ENCODE measurements around the gene PFKFB4.

DNA sequence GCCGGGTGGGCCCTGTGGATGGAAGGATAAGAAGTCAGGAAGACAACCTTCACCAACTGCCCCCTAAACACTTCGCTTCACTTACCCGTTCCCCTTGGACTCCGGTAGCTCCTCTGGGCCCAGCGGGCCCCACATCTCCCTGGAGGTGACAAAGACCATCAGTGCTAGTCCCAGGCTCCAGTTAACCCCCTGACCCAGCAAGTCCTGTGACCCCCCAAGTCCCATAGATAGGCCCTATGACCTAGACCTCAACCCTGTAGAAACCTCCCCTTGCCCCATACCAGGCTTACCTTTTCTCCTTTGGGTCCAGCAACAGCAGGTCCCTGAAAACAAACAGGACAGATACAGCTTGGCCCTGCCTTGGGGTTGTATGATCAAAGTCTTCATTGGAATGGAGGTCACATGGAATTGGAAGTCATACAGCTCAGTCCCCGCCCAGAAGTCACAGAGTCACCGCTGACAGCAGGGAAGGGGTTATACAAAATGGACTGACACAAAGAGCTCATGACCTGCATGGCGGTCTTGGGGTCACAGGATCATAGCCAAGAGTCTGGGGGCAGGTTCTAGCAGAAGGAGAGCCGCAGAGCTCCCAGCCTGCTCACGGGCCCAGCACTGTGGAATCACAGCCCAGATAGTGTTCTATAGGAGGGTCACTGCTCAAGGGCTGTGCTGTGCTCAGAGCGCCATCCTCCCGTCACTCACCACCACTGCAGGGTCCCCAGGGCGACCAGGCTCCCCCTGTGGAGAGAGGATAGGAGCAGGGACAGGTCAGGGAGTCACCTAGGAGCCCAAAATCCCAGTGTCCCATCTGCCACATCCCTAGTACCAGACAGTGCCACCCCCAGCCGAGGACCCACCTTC is 25.2 kb upstream of the PFKFB4 start:
- TF ChIP-seq MAX (IDR thresholded peaks at IDR 0.05; ENCODE audit: low read depth) (no peak), POLR2AphosphoS5 (IDR thresholded peaks at IDR 0.05; ENCODE audit: low read depth, low read length) (no peak)
- TF ChIP-seq, protein P1, sequence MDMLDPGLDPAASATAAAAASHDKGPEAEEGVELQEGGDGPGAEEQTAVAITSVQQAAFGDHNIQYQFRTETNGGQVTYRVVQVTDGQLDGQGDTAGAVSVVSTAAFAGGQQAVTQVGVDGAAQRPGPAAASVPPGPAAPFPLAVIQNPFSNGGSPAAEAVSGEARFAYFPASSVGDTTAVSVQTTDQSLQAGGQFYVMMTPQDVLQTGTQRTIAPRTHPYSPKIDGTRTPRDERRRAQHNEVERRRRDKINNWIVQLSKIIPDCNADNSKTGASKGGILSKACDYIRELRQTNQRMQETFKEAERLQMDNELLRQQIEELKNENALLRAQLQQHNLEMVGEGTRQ (IDR thresholded peaks at IDR 0.05; ENCODE audit: borderline replicate concordance, low read depth, low read length) = no peak
